Bronchial epithelial cell (primary cell): ENCODE results near the gene FOXR1. TPM values are rescaled to one million over a fixed set of nuclear protein-coding genes. Genes with fewer than 3 reads are reported as not detected.
"Not testable (repeated sequence)": the region's sequence is repeated elsewhere in the genome, so short reads cannot be mapped to it uniquely, and the experiment has no call there.

Experiments
- DNase-seq: peaks from one replicate; pipeline ENCODE4 v3.0.0-alpha.2; 2010; ENCODE audit warnings: low read depth
- FAIRE-seq: peaks from 2 replicates; lab custom pipeline; 2011; peaks lifted over from hg19 to GRCh38; lab: Jason Lieb, UNC
- H3K27me3 ChIP-seq: 2 replicates; pipeline ENCODE4 v1.5.1; 2011; ENCODE audit warnings: low read length; ENCODE audit not compliant: control insufficient read depth, insufficient read depth
- H3K36me3 ChIP-seq: 2 replicates; pipeline ENCODE4 v1.5.1; 2011; ENCODE audit warnings: low read length; ENCODE audit not compliant: control insufficient read depth, insufficient read depth
- H3K4me3 ChIP-seq: 2 replicates; pipeline ENCODE4 v1.5.1; 2011; ENCODE audit warnings: mild to moderate bottlenecking, low read depth, low read length, control low read depth
- CTCF ChIP-seq: IDR thresholded peaks from 2 replicates; pipeline ENCODE4 v1.5.1; 2011; ENCODE audit warnings: mild to moderate bottlenecking, moderate library complexity, low read length, control low read depth, inconsistent platforms; ENCODE audit not compliant: insufficient read depth, severe bottlenecking
- total RNA-seq: library from RNA; depleted of rRNA; stranded (reverse); fragments of >200 nt; gene quantifications from 2 replicates; pipeline ENCODE4 v1.2.1, GENCODE V29; 2014

The FOXR1 gene
- total RNA-seq, 1 donor from 2014 or later: not detected

DNA sequence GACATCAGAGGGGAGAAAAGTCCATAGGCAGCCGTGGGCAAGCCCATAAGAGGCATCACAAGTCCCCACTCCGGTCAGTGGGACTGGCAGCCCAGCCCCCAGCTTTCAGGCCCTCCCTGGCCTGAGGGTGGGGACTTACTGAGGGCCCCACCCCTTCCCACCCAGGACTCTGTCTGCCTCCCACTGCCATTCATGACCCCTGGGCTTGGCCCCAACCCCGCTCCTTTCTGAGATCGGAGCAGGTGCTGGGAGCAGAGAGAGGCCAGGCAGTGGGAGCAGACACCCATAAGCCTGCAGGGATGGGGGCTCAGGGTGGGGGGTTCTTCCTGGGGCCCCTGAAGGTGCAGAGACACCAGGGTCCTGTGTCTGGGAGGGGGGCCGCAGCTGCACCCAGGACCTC is 10.4 kb upstream of the FOXR1 start:
- no peaks in the 10 kb centered on the region for H3K36me3 ChIP-seq
- no peak for FAIRE-seq
- TF ChIP-seq CTCF: no peak
- peaks cover 5% of the 10 kb centered on the region for H3K27me3 ChIP-seq
- H3K4me3 ChIP-seq: no peak overlapping the region
- DNase-seq: no peak

DNA sequence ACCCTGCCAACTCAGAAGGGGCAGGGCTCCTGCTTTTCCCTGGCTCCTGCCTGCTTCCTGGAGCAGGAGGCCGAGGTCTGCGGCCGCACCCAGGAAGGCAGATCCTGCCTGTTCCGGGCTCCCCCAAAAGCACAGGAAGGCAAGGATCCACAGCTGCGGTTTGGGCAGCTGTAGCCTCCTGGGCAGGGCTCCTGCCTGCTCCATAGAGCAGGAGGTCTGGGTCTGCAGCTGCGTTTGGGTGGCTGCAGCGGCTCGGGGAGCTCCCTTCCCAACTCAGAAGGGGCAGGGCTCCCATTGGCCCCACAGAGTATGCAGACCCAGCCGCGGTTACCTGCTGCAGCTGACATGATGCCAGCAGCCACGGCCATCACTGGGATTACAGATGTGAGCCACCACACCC is 10.0 kb upstream of the FOXR1 start:
- H3K4me3 ChIP-seq: no peak overlapping the region
- TF ChIP-seq CTCF: no peak
- peaks cover 5% of the 10 kb centered on the region for H3K27me3 ChIP-seq
- no peaks in the 10 kb centered on the region for H3K36me3 ChIP-seq
- DNase-seq: no peak
- FAIRE-seq: no peak

DNA sequence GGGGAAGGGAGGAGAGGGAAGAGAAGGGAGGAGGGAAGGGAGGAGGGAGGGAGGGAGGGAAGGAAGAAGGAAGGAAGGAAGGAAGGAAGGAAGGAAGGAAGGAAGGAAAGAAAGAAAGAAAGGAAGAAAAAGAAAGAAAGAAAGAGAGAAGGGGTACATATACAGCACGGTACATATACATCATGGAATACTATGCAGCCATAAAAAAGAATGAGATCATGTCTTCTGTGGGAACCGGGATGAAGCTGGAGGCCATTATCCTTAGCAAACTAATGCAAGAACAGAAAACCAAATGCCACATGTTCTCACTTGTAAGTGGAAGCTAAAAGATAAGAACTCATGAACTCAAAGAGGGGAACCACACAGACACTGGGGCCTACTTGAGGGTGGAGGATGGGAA is 2.1 kb upstream of the FOXR1 start:
- H3K36me3 ChIP-seq, FAIRE-seq, H3K4me3 ChIP-seq, H3K27me3 ChIP-seq, DNase-seq: not testable (repeated sequence)

GRCh38 chr11:118973985-118974384 is 2.4 kb downstream of the FOXR1 start:
- TF ChIP-seq CTCF: no peak
- peaks cover 2% of the 10 kb centered on the region for H3K27me3 ChIP-seq
- H3K36me3 ChIP-seq: no peaks in the 10 kb centered on the region
- peak; percentile 62 for FAIRE-seq
- no peak for DNase-seq
- H3K4me3 ChIP-seq: no peak overlapping the region

- no peak for TF ChIP-seq CTCF
- Histone ChIP-seq H3K36me3 (no peaks in the 10 kb centered on the region), H3K4me3 (no peak overlapping the region), H3K27me3 (peaks cover 4% of the 10 kb centered on the region)
- no peak for DNase-seq
- FAIRE-seq: peak; percentile 32
Observed at GRCh38 chr11:118975771-118976709, 4.5 kb downstream of the FOXR1 start.

DNA sequence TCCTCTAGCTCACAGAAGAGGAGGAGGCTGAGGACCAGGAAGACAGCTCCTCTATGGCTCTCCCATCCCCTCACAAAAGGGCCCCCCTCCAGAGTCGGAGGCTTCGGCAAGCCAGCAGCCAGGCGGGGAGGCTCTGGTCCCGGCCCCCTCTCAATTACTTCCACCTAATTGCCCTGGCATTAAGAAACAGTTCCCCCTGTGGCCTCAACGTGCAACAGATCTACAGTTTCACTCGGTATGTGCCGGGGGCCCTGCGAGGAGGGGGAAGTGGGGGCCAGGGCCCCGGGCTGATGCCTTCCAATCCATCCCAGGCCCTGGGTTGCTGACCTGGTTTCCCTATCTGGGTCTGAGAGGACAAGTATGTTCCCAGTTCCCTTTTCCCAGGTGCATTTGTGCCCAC is 7.9 kb downstream of the FOXR1 start:
- no peak for TF ChIP-seq CTCF
- H3K27me3 ChIP-seq: peaks cover 4% of the 10 kb centered on the region
- no peak for FAIRE-seq

More for the DNA sequence above, 7.9 kb downstream of the FOXR1 start:
- Histone ChIP-seq H3K4me3 (no peak overlapping the region), H3K36me3 (no peaks in the 10 kb centered on the region)
- DNase-seq: no peak
